Loucy (cell line): Measurements from ENCODE around the gene PCDHGC3.

Experiments
- H2AFZ ChIP-seq: fragments of 200-600 bp; sonication (generic); 2 replicates; pipeline ENCODE4 v1.6.0; 2016; ENCODE audit warnings: antibody characterized with exemption, mild to moderate bottlenecking, low read length, moderate library complexity
- H3F3A ChIP-seq: fragments of 200-600 bp; 2 replicates; pipeline ENCODE4 v1.6.0; 2016; ENCODE audit warnings: antibody characterized with exemption, low read depth, mild to moderate bottlenecking
- H3K27me3 ChIP-seq: fragments of 200-600 bp; sonication (generic); 2 replicates; pipeline ENCODE4 v1.6.1; 2014; ENCODE audit warnings: low read length, mild to moderate bottlenecking; ENCODE audit not compliant: insufficient read depth, poor library complexity, severe bottlenecking
- H3K36me3 ChIP-seq: fragments of 200-600 bp; sonication (generic); 2 replicates; pipeline ENCODE4 v1.6.1; 2016; ENCODE audit warnings: low read length; ENCODE audit not compliant: insufficient read depth
- H3K4me1 ChIP-seq: fragments of 200-600 bp; sonication (generic); 2 replicates; pipeline ENCODE4 v1.5.1; 2014; ENCODE audit warnings: low read length, mild to moderate bottlenecking; ENCODE audit not compliant: insufficient read depth, poor library complexity, severe bottlenecking
- H3K4me2 ChIP-seq: fragments of 200-600 bp; sonication (generic); 2 replicates; pipeline ENCODE4 v1.6.0; 2014; ENCODE audit warnings: antibody characterized with exemption, low read length, low read depth, mild to moderate bottlenecking; ENCODE audit not compliant: poor library complexity, severe bottlenecking
- H3K4me3 ChIP-seq: fragments of 200-600 bp; sonication (generic); 2 replicates; pipeline ENCODE4 v1.5.1; 2014; ENCODE audit warnings: low read length, mild to moderate bottlenecking, mixed read lengths; ENCODE audit not compliant: poor library complexity, severe bottlenecking
- H3K79me2 ChIP-seq: fragments of 200-600 bp; sonication (generic); 2 replicates; pipeline ENCODE4 v1.6.1; 2014; ENCODE audit warnings: low read length; ENCODE audit not compliant: insufficient read depth
- H3K9ac ChIP-seq: fragments of 200-600 bp; sonication (generic); 2 replicates; pipeline ENCODE4 v1.6.0; 2014; ENCODE audit warnings: mild to moderate bottlenecking, low read depth, low read length, moderate library complexity; ENCODE audit not compliant: poor library complexity, severe bottlenecking
- H3K9me2 ChIP-seq: fragments of 200-600 bp; sonication (generic); replicated peaks from 2 replicates; pipeline ENCODE4 v1.6.1; 2016; ENCODE audit warnings: low read depth, low read length, mixed read lengths
- H3K9me3 ChIP-seq: fragments of 200-600 bp; sonication (generic); 2 replicates; pipeline ENCODE4 v1.6.1; 2014; ENCODE audit warnings: mild to moderate bottlenecking, antibody characterized with exemption, low read length, low read depth; ENCODE audit not compliant: insufficient read depth
- H4K20me1 ChIP-seq: fragments of 200-600 bp; sonication (generic); 2 replicates; pipeline ENCODE4 v1.6.0; 2014; ENCODE audit warnings: antibody characterized with exemption, low read length, mild to moderate bottlenecking; ENCODE audit not compliant: insufficient read depth, poor library complexity, severe bottlenecking
- CTCF ChIP-seq: fragments of 200-600 bp; sonication (generic); conservative IDR thresholded peaks from 2 replicates; pipeline ENCODE4 v1.5.1; 2014; ENCODE audit warnings: mild to moderate bottlenecking, antibody characterized with exemption, low read length
- EZH2phosphoT487 ChIP-seq: fragments of 200-600 bp; IDR thresholded peaks from 2 replicates; pipeline ENCODE4 v1.6.1; 2018; ENCODE audit warnings: antibody characterized with exemption, mild to moderate bottlenecking, moderate library complexity, borderline replicate concordance

PCDHGC3 gene

GRCh38 chr5:141522301-141522700 lies 46.5 kb downstream of the PCDHGC3 start:
- H3K9ac ChIP-seq: no peak overlapping the region
- no peaks in the 10 kb centered on the region for H3K9me2 ChIP-seq
- no peaks in the 10 kb centered on the region for H3K4me1 ChIP-seq
- H3K36me3 ChIP-seq: peaks cover 100% of the 10 kb centered on the region
- no peak overlapping the region for H3K4me2 ChIP-seq
- no peaks in the 10 kb centered on the region for H3F3A ChIP-seq
- TF ChIP-seq CTCF: no peak
- TF ChIP-seq EZH2phosphoT487: no peak
- H2AFZ ChIP-seq: no peak overlapping the region
- no peaks in the 10 kb centered on the region for H3K79me2 ChIP-seq
- H3K4me3 ChIP-seq: no peak overlapping the region
- H4K20me1 ChIP-seq: no peaks in the 10 kb centered on the region
- H3K27me3 ChIP-seq: no peaks in the 10 kb centered on the region
- H3K9me3 ChIP-seq: no peaks in the 10 kb centered on the region

GRCh38 chr5:141523991-141524390 lies 48.2 kb downstream of the PCDHGC3 start:
- peaks cover 100% of the 10 kb centered on the region for H3K36me3 ChIP-seq
- H3K4me3 ChIP-seq: no peak overlapping the region
- no peak overlapping the region for H3K4me2 ChIP-seq
- no peak for TF ChIP-seq CTCF
- TF ChIP-seq EZH2phosphoT487: no peak
- no peak overlapping the region for H3K9ac ChIP-seq
- no peaks in the 10 kb centered on the region for H4K20me1 ChIP-seq
- no peak overlapping the region for H2AFZ ChIP-seq
- no peaks in the 10 kb centered on the region for H3K4me1 ChIP-seq
- H3K9me2 ChIP-seq: no peaks in the 10 kb centered on the region
- no peaks in the 10 kb centered on the region for H3K9me3 ChIP-seq
- no peaks in the 10 kb centered on the region for H3F3A ChIP-seq
- H3K27me3 ChIP-seq: no peaks in the 10 kb centered on the region
- H3K79me2 ChIP-seq: no peaks in the 10 kb centered on the region

GRCh38 chr5:141524604-141525597 lies 49.1 kb downstream of the PCDHGC3 start:
- Histone ChIP-seq H3K36me3 (peaks cover 100% of the 10 kb centered on the region), H3K9ac (no peak overlapping the region), H3F3A (no peaks in the 10 kb centered on the region), H3K9me3 (no peaks in the 10 kb centered on the region), H4K20me1 (no peaks in the 10 kb centered on the region), H3K79me2 (no peaks in the 10 kb centered on the region), H2AFZ (no peak overlapping the region), H3K27me3 (no peaks in the 10 kb centered on the region), H3K4me2 (no peak overlapping the region), H3K4me1 (no peaks in the 10 kb centered on the region), H3K9me2 (no peaks in the 10 kb centered on the region), H3K4me3 (no peak overlapping the region)
- TF ChIP-seq EZH2phosphoT487 (no peak), CTCF (peak; percentile 100)
